Tongue (tissue), 2 donors: ENCODE data around the gene PRR3. TPM values are rescaled to one million over a fixed set of nuclear protein-coding genes. Genes with fewer than 3 reads are reported as not detected.

Source experiments
- small RNA-seq: library from RNA; depleted of rRNA; stranded (forward); fragments of <200 nt; gene quantifications from one replicate; pipeline ENCODE3, GENCODE V24; 2014; ENCODE audit warnings: low replicate concordance
- total RNA-seq: library from RNA; depleted of rRNA; stranded (reverse); fragments of >200 nt; gene quantifications from one replicate; pipeline ENCODE4 v1.2.3, GENCODE V29; 2014

PRR3 gene
- total RNA-seq, 1 donor from 2014 or later = 5.8 TPM

Small RNA genes within 50 kb of the gene (small RNA-seq; reads per million reads assigned to genes)
- 5.1 reads per million, percentile 92 among the genes with 10 or more reads in this experiment for gene MIR877

Other genes with a start within 250 kb of the PRR3 start
- 7.4 TPM for gene TRIM39, start 230.4 kb upstream of the PRR3 start, total RNA-seq
- gene RPP21, start 212.1 kb upstream of the PRR3 start, total RNA-seq = 14.9 TPM
- gene HLA-E, start 67.8 kb upstream of the PRR3 start, total RNA-seq = 179 TPM
- gene GNL1, start 806 bp upstream of the PRR3 start, total RNA-seq = 40.2 TPM
- gene ABCF1, start 14.1 kb downstream of the PRR3 start, total RNA-seq = 36.4 TPM
- 18.8 TPM for gene PPP1R10, start 59.9 kb downstream of the PRR3 start, total RNA-seq
- gene MRPS18B, start 60.5 kb downstream of the PRR3 start, total RNA-seq = 60.1 TPM
- gene ATAT1, start 69.6 kb downstream of the PRR3 start, total RNA-seq = 6.4 TPM
- 15.5 TPM for gene C6orf136, start 89.8 kb downstream of the PRR3 start, total RNA-seq
- 24.5 TPM for gene DHX16, start 115.7 kb downstream of the PRR3 start, total RNA-seq
- 19.7 TPM for gene PPP1R18, start 129.3 kb downstream of the PRR3 start, total RNA-seq
- 5.2 TPM for gene NRM, start 133.7 kb downstream of the PRR3 start, total RNA-seq
- gene MDC1, start 160.0 kb downstream of the PRR3 start, total RNA-seq = 14.5 TPM
- 286 TPM for gene TUBB, start 163.1 kb downstream of the PRR3 start, total RNA-seq
- gene FLOT1, start 185.4 kb downstream of the PRR3 start, total RNA-seq = 79.3 TPM
- 7.1 TPM for gene IER3, start 187.3 kb downstream of the PRR3 start, total RNA-seq